ENCODE results near the gene PLEKHH2.
"Not testable (repeated sequence)": the region's sequence is repeated elsewhere in the genome, so short reads cannot be mapped to it uniquely, and the experiment has no call there.

Gene PLEKHH2

GRCh38 chr2:43715300-43716098 is 78.4 kb downstream of the PLEKHH2 start:
- Mint-ChIP-seq H3K4me3 (no peak overlapping the region), H3K9me3 (no peaks in the 10 kb centered on the region), H3K27ac (no peak overlapping the region), H3K4me1 (no peaks in the 10 kb centered on the region), H3K36me3 (no peaks in the 10 kb centered on the region), H3K27me3 (peaks cover 21% of the 10 kb centered on the region)
- CTCF ChIA-PET, result interaction anchor here (0.9 to 1.1 kb wide), 2 partner anchors 16 to 110 kb away, joined by 3 read pairs; no protein-coding TSS in a partner anchor
- no peak for DNase-seq

DNA sequence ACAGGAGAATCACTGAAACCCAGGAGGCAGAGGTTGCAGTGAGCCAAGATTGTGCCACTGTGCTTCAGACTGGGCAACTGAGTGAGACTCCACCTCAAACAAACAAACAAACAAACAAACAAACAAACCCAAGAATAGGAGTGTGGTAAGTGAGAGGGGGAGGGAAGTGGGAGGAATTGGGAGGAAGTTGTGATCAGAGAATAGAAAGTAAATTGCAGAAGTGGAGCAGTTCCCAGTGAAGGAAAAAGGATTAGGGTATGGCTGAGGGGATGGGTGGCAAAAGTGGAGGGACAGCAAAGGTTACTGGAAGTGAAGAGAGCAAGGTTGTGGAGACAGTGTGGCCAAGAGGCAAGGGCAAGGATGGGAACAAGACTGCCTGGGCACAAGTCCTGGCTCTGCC is 80.3 kb downstream of the PLEKHH2 start:
- Mint-ChIP-seq H3K9me3 (no peaks in the 10 kb centered on the region), H3K4me1 (no peaks in the 10 kb centered on the region), H3K4me3 (no peak overlapping the region), H3K27me3 (peaks cover 18% of the 10 kb centered on the region), H3K27ac (no peak overlapping the region), H3K36me3 (no peaks in the 10 kb centered on the region)
- no peak for DNase-seq
- CTCF ChIA-PET, result no interaction called here

DNA sequence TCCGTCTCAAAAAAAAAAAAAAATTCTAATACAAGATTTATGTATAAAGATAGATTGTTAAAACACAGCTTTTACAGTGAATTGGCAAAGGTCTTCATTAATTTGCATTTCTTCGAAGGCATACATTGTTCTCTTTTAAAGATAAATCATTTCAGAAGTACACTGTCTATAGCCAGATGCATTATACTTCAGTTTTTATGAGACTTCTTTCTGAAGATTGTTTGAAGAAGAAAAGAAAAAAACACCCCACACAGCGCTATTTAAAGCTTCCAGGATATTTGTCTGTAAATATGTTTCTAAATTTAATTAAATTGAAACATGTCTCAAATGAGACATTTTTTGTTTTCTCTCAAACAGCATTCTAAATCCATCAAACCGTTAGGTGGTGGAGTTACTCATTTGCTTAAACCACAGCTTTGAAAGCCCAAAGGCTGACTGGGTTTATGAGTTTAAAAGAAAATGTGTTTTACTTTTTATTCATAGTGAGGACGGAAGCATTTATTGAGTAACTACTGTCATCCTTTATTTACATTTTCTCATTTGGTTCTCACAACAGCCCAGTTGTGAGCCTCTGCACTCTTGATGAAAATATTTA is 81.6 kb downstream of the PLEKHH2 start:
- H3K9me3 Mint-ChIP-seq, result no peaks in the 10 kb centered on the region
- H3K4me3 Mint-ChIP-seq, result no peak overlapping the region
- CTCF ChIA-PET, result no interaction called here
- no peak for DNase-seq
- no peak overlapping the region for H3K27ac Mint-ChIP-seq
- no peaks in the 10 kb centered on the region for H3K4me1 Mint-ChIP-seq
- no peaks in the 10 kb centered on the region for H3K36me3 Mint-ChIP-seq
- peaks cover 19% of the 10 kb centered on the region for H3K27me3 Mint-ChIP-seq

- peaks cover 11% of the 10 kb centered on the region for H3K27me3 Mint-ChIP-seq
- no peak overlapping the region for H3K4me3 Mint-ChIP-seq
- H3K4me1 Mint-ChIP-seq, result no peaks in the 10 kb centered on the region
- CTCF ChIA-PET, result no interaction called here
- H3K9me3 Mint-ChIP-seq, result no peaks in the 10 kb centered on the region
- no peaks in the 10 kb centered on the region for H3K36me3 Mint-ChIP-seq
- DNase-seq, result no peak
- H3K27ac Mint-ChIP-seq, result no peak overlapping the region
These were observed 87.9 kb downstream of the PLEKHH2 start for GRCh38 chr2:43724728-43725526.

DNA sequence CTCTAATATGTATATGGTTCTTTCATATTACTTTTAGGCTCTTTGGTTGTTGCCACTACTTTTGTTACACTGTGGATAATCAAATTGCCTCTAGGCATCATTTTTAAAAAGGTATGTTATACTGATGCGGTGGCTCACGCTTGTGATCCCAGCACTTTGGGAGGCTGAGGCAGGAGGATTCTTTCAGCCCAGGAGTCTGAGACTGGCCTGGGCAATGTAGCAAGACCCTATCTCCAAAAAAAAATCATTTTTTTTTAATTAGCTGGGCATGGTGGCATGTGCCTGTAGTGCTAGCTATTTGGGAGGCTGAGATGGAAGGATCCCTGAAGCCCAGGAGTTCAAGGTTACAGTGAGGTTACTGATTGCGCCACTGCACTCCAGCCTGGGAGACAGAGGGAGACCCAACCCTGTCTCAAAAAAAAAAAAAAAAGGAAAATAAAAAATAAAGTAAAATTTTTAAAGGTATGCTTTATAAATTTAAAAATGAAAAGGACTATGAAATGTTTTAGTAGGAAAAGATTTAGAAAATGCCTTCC is 88.7 kb downstream of the PLEKHH2 start:
- Mint-ChIP-seq H3K9me3 (no peaks in the 10 kb centered on the region), H3K4me3 (no peak overlapping the region), H3K4me1 (no peaks in the 10 kb centered on the region), H3K27me3 (peaks cover 11% of the 10 kb centered on the region), H3K36me3 (no peaks in the 10 kb centered on the region), H3K27ac (no peak overlapping the region)
- CTCF ChIA-PET, result no interaction called here
- no peak for DNase-seq

DNA sequence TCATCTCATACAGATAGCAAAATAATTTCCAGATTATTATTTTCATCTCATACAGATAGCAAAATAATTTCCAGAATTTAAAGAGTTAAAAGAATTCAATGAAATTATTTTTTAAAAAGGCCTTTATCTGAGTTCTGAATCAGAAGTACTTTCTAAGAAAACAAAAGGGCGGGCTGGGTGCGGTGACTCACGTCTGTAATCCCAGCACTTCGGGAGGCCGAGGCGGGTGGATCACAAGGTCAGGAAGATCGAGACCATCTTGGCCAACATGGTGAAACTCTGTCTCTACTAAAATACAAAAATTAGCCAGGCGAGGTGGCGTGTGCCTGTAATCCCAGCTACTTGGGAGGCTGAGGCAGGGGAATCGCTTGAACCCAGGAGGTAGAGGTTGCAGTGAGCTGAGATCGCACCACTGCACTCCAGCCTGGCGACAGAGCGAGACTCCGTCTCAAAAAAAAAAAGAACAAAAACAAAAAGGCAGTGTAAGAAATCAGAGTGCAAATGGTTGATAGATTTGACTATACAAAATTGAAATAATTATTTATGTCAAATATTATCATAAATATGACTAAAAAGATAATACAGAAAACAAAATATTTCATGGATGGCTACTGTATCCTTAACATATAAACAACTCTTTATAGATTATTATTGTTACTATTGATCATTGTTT is 90.0 kb downstream of the PLEKHH2 start:
- H3K4me3 Mint-ChIP-seq, H3K27me3 Mint-ChIP-seq, H3K27ac Mint-ChIP-seq, H3K4me1 Mint-ChIP-seq, CTCF ChIA-PET, H3K9me3 Mint-ChIP-seq, H3K36me3 Mint-ChIP-seq, DNase-seq: not testable (repeated sequence)

DNA sequence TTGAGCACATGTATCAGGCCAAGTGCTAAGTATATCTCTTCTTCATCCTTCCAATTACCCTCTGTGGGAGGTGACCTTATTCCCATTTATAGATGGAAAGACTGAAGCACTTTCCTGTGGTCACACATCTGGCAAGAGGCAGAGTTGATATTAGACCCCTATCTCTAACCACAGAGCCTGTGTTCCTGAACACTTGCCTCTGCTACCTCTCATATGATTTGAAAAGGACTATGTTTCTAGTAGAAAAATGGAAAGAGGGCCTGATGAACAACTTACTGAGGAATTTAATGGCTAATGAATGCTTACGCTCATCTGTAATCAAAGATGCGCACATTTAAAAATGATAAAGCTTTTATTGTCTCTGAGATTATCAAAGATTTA is 90.6 kb downstream of the PLEKHH2 start:
- no peak for DNase-seq
- Mint-ChIP-seq H3K27me3 (peaks cover 7% of the 10 kb centered on the region), H3K36me3 (no peaks in the 10 kb centered on the region), H3K4me1 (no peaks in the 10 kb centered on the region), H3K27ac (no peak overlapping the region), H3K4me3 (no peak overlapping the region), H3K9me3 (no peaks in the 10 kb centered on the region)
- CTCF ChIA-PET, result no interaction called here

DNA sequence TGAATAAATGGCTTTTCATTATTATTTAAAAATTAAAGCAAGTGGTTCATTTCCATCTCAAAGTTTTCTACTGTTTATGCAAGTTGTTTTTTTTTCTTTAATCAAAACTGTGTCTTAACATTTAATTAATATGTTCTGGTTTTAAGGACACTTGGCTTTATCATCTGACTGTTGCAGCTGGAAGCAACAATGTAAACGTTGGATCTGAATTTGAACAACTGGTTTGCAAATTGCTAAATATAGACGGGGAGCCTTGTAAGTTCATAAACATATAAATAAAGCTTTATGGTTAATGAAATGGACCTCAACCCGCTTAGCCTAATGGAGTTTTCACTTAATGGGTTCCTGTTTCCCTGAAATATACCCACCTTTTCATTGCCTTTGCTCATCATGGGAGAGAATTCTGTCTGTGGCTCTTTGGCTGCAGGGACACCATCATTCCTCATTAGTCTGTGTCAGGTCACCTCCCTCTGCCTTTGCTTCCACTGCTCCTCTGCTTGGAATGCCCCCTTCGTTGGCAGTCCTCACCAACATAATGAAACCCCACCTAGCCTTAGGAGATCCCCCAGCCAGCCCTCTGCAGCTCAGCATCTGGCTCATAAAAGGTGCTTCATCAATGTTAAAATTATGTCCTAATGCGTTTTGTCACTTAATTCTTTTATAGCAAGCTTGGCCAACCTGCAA is 92.6 kb downstream of the PLEKHH2 start:
- Mint-ChIP-seq H3K27ac (no peak overlapping the region), H3K36me3 (no peaks in the 10 kb centered on the region), H3K4me1 (no peaks in the 10 kb centered on the region), H3K4me3 (no peak overlapping the region), H3K9me3 (no peaks in the 10 kb centered on the region), H3K27me3 (no peaks in the 10 kb centered on the region)
- CTCF ChIA-PET, result no interaction called here
- no peak for DNase-seq

DNA sequence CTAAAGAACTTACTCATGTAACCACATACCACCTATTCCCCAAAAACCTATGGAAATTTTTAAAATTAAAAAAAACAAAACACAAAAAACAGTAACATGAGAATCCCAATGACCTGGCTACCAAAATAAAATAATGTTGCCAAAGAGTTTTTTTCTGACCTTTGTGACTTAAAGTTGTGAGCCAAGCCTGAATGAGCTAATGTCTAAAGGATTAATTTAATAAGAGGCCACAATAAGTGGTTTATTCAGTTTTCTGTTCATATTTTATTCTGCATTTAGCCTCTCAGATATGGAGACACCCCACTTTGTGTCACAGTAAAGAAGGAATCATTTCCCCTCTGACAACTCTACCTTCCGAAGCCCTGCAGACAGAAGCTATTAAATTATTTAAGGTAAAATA is 94.2 kb downstream of the PLEKHH2 start:
- CTCF ChIA-PET, result no interaction called here
- no peak for DNase-seq
- H3K4me3 Mint-ChIP-seq, result no peak overlapping the region
- H3K36me3 Mint-ChIP-seq, result no peaks in the 10 kb centered on the region
- peaks cover under 1% of the 10 kb centered on the region for H3K27me3 Mint-ChIP-seq
- no peaks in the 10 kb centered on the region for H3K9me3 Mint-ChIP-seq
- no peak overlapping the region for H3K27ac Mint-ChIP-seq
- H3K4me1 Mint-ChIP-seq, result no peaks in the 10 kb centered on the region

GRCh38 chr2:43736637-43737036 is 99.6 kb downstream of the PLEKHH2 start:
- Mint-ChIP-seq H3K9me3 (no peaks in the 10 kb centered on the region), H3K4me1 (no peaks in the 10 kb centered on the region), H3K27me3 (peaks cover 12% of the 10 kb centered on the region), H3K27ac (no peak overlapping the region), H3K4me3 (no peak overlapping the region), H3K36me3 (no peaks in the 10 kb centered on the region)
- CTCF ChIA-PET, result interaction anchor here (0.7 to 1.3 kb wide), 2 partner anchors 88 to 131 kb away, joined by 3 read pairs; no protein-coding TSS in a partner anchor
- no peak for DNase-seq

- CTCF ChIA-PET, result interaction anchor here (0.7 to 1.3 kb wide), 2 partner anchors 89 to 132 kb away, joined by 3 read pairs; no protein-coding TSS in a partner anchor
- no peak overlapping the region for H3K27ac Mint-ChIP-seq
- no peaks in the 10 kb centered on the region for H3K9me3 Mint-ChIP-seq
These were observed 100.2 kb downstream of the PLEKHH2 start for GRCh38 chr2:43737097-43737854.

DNA sequence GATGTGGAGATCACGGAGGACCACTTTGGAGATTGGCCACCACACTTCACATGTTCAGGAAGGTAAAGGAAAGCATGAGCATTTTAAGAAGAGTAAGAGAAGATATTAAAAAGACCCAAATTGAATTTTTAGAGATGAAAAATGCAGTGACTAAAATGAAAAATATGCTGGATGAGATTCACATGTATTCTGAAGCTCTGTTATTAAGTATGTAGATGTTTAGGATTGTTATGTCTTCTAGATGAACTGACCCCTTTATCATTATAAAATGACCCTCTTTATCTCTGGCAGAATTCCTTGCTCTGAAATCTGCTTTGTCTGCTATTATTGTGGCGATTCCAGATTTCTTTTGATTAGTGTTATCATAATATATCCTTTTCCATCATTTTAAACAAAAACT is 100.8 kb downstream of the PLEKHH2 start:
- H3K27ac Mint-ChIP-seq, result no peak overlapping the region
- DNase-seq, result no peak
- H3K36me3 Mint-ChIP-seq, result no peaks in the 10 kb centered on the region
- CTCF ChIA-PET, result no interaction called here
- no peak overlapping the region for H3K4me3 Mint-ChIP-seq
- H3K27me3 Mint-ChIP-seq, result peaks cover 12% of the 10 kb centered on the region
- H3K9me3 Mint-ChIP-seq, result no peaks in the 10 kb centered on the region
- H3K4me1 Mint-ChIP-seq, result no peaks in the 10 kb centered on the region

More at GRCh38 chr2:43737097-43737854, 100.2 kb downstream of the PLEKHH2 start:
- Mint-ChIP-seq H3K4me1 (no peaks in the 10 kb centered on the region), H3K36me3 (no peaks in the 10 kb centered on the region), H3K4me3 (no peak overlapping the region), H3K27me3 (peaks cover 12% of the 10 kb centered on the region)
- no peak for DNase-seq

GRCh38 chr2:43738257-43738656 is 101.2 kb downstream of the PLEKHH2 start:
- no peak for DNase-seq
- Mint-ChIP-seq H3K27ac (no peak overlapping the region), H3K27me3 (peaks cover 12% of the 10 kb centered on the region), H3K4me3 (no peak overlapping the region), H3K4me1 (no peaks in the 10 kb centered on the region), H3K36me3 (no peaks in the 10 kb centered on the region), H3K9me3 (no peaks in the 10 kb centered on the region)
- CTCF ChIA-PET, result no interaction called here

All from activated naive CD4-positive, alpha-beta T cell treated with anti-CD3 and anti-CD28 coated beads, Interleukin-2, amount 10 ng/mL, durations not matched to agents 7 days and 5 days (primary cell).